ENCODE data around the gene DRAXIN. TPM values are rescaled to one million over a fixed set of nuclear protein-coding genes. Genes with fewer than 3 reads are reported as not detected.

Gene DRAXIN
- total RNA-seq, 4 donors from 2014 or later: not detected

DNA sequence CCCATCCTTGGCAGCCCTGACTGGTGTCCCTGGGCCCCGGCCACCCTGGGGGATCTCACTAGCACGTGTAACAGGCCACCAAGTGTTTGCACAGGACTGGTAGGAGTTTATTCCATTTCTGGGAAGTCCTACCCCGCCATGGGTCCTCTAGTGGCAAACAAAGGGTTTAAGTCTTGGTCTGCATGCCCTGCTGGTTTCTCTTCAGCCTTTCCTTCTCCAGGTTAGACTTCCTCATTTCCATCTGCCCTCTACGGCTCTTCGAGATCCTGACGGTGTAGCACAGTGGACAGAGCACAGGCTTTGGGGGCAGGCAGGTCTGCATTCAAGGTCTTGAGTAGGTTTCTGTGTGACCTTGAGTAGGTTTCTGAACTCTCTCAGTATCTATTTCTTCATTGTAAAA lies 47.3 kb downstream of the DRAXIN start:
- no peak overlapping the region for H3K4me3 ChIP-seq
- H3K4me1 ChIP-seq: peaks cover 20 to 23% of the 10 kb centered on the region in 2 donors
- in situ Hi-C loops (cut with MboI; ENCODE audit: low sequenced_read_pairs in 4 of 4): loop anchor here in 1 of 4 donors (10.0 kb wide), 1 partner anchor 46 kb away; no protein-coding TSS in a partner anchor

DNA sequence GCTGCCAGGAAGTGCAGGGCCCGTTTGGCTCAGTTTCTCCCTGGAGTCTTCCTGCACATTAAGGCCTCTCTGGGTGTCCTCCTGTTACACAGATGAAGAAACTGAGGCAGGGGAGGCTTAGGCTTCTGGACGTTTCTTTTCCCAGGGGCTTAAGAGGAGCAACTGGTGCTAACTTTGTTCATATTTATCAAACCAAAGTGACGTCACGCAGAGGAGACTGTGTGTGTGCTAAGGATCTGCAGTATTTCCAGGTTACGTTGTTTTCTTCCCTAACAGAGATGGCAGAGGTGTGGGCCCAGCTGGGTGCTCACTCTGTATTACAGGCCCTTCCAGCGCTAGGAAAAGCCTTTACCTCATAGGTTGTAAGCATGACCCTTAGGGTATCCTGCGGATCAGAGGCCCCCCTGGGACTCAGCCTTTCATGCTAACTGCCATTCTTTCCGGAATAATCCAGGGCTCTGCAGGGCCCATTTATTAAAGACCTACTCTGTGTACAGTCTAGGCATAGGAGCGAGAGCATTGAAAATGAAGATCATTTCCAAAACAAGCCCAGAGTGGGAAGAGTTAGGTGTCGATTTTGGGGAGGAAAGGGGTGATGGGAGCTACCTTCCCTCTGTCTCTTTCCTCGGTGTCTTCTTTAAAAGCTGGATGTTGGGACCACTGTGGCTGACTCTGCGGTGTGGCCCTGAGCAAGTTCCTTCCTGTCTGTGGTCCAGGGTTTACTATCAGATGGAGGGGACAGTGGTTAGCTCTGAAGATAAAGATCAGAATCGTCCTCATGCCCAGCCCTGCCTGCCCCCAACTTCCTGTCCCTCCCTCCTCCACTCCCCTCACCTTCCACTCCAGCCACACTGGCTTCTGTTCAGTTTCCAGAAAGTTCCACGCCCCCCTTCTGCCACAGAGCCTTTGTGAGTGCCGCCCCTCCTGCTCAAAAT lies 49.0 kb downstream of the DRAXIN start:
- Histone ChIP-seq H3K4me3 (no peak overlapping the region), H3K27me3 (no peaks in the 10 kb centered on the region), H3K9me3 (no peaks in the 10 kb centered on the region), H3K4me1 (peaks cover 16 to 20% of the 10 kb centered on the region in 2 donors), H3K36me3 (peaks cover 0 to 2% of the 10 kb centered on the region in 2 donors), H3K27ac (no peak overlapping the region)
- ATAC-seq: no peak
- TF ChIP-seq, protein P1, sequence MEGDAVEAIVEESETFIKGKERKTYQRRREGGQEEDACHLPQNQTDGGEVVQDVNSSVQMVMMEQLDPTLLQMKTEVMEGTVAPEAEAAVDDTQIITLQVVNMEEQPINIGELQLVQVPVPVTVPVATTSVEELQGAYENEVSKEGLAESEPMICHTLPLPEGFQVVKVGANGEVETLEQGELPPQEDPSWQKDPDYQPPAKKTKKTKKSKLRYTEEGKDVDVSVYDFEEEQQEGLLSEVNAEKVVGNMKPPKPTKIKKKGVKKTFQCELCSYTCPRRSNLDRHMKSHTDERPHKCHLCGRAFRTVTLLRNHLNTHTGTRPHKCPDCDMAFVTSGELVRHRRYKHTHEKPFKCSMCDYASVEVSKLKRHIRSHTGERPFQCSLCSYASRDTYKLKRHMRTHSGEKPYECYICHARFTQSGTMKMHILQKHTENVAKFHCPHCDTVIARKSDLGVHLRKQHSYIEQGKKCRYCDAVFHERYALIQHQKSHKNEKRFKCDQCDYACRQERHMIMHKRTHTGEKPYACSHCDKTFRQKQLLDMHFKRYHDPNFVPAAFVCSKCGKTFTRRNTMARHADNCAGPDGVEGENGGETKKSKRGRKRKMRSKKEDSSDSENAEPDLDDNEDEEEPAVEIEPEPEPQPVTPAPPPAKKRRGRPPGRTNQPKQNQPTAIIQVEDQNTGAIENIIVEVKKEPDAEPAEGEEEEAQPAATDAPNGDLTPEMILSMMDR (IDR thresholded peaks at IDR 0.05 in 4 of 5, conservative IDR thresholded peaks at IDR 0.05 in 1 of 5): no peak
- TF ChIP-seq POLR2A (IDR thresholded peaks at IDR 0.05): no peak
- DNase-seq: no peak
- in situ Hi-C loops (cut with MboI; ENCODE audit: low sequenced_read_pairs in 4 of 4) (no loop called here), intact Hi-C loops (cut with DNase I; ENCODE audit: low total_unique reads) (no loop called here)

More for the DNA sequence above, 47.3 kb downstream of the DRAXIN start:
- no peak for DNase-seq
- no peaks in the 10 kb centered on the region for H3K27me3 ChIP-seq
- no peaks in the 10 kb centered on the region for H3K9me3 ChIP-seq
- intact Hi-C loops (cut with DNase I; ENCODE audit: low total_unique reads): loop anchor here (5.0 kb wide), 3 partner anchors 149 to 726 kb away; partner anchors contain the start of gene TARDBP
- TF ChIP-seq, protein P1 (IDR thresholded peaks at IDR 0.05 in 4 of 5, conservative IDR thresholded peaks at IDR 0.05 in 1 of 5): no peak
- no peak for TF ChIP-seq POLR2A (IDR thresholded peaks at IDR 0.05)
- no peak for ATAC-seq
- no peaks in the 10 kb centered on the region for H3K36me3 ChIP-seq
- H3K27ac ChIP-seq: peak overlapping the region in 2 of 4 donors; percentile 90 to 98

DNA sequence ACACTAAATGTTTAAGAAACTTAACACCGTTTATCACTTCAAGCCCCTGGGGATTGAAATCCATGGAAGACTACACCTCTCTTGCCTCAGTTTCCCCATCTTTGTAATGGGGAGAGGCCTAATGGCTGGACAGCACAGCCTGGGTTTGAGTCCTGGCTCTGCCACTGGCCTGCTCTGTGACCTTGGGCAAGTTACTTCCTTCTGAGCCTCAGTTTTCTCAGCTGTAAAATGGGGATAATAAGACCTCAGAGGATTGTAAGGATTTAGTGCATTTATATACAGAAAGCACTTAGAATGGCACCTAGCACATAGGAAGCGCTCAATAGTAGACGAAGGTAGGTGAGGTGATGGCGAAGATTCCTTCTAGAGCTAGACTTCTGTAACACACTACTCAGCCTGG lies 50.0 kb downstream of the DRAXIN start:
- H3K27ac ChIP-seq: no peak overlapping the region
- no peak overlapping the region for H3K4me3 ChIP-seq
- no peaks in the 10 kb centered on the region for H3K9me3 ChIP-seq
- ATAC-seq: no peak
- H3K4me1 ChIP-seq: peaks cover 15 to 18% of the 10 kb centered on the region in 2 donors
- TF ChIP-seq, protein P1 (IDR thresholded peaks at IDR 0.05 in 4 of 5, conservative IDR thresholded peaks at IDR 0.05 in 1 of 5): no peak
- no peak for TF ChIP-seq POLR2A (IDR thresholded peaks at IDR 0.05)
- in situ Hi-C loops (cut with MboI; ENCODE audit: low sequenced_read_pairs in 4 of 4): no loop called here
- intact Hi-C loops (cut with DNase I; ENCODE audit: low total_unique reads): no loop called here
- no peaks in the 10 kb centered on the region for H3K27me3 ChIP-seq
- no peak for DNase-seq
- peaks cover 0 to 9% of the 10 kb centered on the region in 2 donors for H3K36me3 ChIP-seq

DNA sequence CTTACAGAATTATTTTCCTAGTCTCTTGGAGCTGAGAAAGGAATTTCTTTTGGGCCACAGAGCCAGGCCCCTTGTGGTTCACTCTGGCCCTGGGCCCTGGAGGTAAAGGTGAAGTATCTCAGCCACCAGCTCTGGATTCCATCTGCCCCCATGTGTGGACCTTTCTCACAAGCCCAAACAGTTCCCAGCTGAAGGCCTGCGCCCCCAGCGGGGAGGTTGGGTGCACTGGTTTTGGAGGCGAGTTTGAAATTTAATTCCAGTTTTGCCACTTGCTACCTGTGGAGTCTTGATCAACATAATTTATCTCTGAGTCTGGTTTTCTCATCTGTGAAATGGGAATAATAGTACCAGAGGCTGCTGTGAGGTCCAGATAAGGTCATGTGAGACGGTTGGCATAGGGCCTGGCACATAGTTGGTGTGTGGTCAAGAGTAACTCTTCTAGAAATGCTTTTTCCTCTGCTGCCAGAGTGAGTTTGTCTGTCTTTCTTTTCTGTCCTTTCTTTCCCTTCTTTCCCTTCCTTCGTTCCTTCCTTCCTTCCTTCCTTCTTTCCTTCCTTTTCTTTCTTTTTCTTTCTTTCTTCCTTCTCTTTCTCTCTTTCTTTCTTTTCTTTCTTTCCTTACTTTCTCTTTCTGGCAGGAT lies 50.5 kb downstream of the DRAXIN start:
- H3K4me3 ChIP-seq: no peak overlapping the region
- DNase-seq: no peak
- in situ Hi-C loops (cut with MboI; ENCODE audit: low sequenced_read_pairs in 4 of 4): no loop called here

More for the DNA sequence above, 50.5 kb downstream of the DRAXIN start:
- intact Hi-C loops (cut with DNase I; ENCODE audit: low total_unique reads): no loop called here
- H3K27ac ChIP-seq: no peak overlapping the region
- TF ChIP-seq POLR2A (IDR thresholded peaks at IDR 0.05): no peak
- TF ChIP-seq, protein P1 (IDR thresholded peaks at IDR 0.05 in 4 of 5, conservative IDR thresholded peaks at IDR 0.05 in 1 of 5): no peak
- ATAC-seq: no peak
- no peaks in the 10 kb centered on the region for H3K27me3 ChIP-seq
- no peaks in the 10 kb centered on the region for H3K9me3 ChIP-seq
- H3K36me3 ChIP-seq: peaks cover 0 to 9% of the 10 kb centered on the region in 2 donors
- H3K4me1 ChIP-seq: peaks cover 10 to 17% of the 10 kb centered on the region in 2 donors
